NCI-H1105 treated with DMSO at 0.1 percent for 48 hours (cell line): ENCODE measurements around the gene VWCE.
"Not testable (repeated sequence)": the region's sequence is repeated elsewhere in the genome, so short reads cannot be mapped to it uniquely, and the experiment has no call there.

ENCODE experiments used
- DNase-seq: peaks from one replicate; lab custom pipeline; 2025; lab: John Stamatoyannopoulos, UW

Gene VWCE

GRCh38 chr11:61211327-61211952, 83.7 kb downstream of the VWCE start:
- not testable (repeated sequence) for DNase-seq

- not testable (repeated sequence) for DNase-seq
Measured at GRCh38 chr11:61210629-61211028, 84.5 kb downstream of the VWCE start.
